Testis (tissue), 2 donors: ENCODE results near the gene IQSEC3.

Source experiments
- POLR2A ChIP-seq: fragments of 450-650 bp; IDR thresholded peaks from one replicate; pipeline ENCODE4 v1.6.1; 2017; ENCODE audit warnings: antibody characterized with exemption, mild to moderate bottlenecking, moderate library complexity
- TF ChIP-seq, protein P1 (sequence below), 3 experiments: fragments of 450-650 bp in 2 of 3; fragments of 200-600 bp in 1 of 3; sonication (generic) in 1 of 3; IDR thresholded peaks; one replicate each; pipeline ENCODE4 v1.5.1; 2016 to 2019; ENCODE audit warnings: antibody characterized with exemption in 3 of 3, mild to moderate bottlenecking in 2 of 3, moderate library complexity in 1 of 3

DNA sequence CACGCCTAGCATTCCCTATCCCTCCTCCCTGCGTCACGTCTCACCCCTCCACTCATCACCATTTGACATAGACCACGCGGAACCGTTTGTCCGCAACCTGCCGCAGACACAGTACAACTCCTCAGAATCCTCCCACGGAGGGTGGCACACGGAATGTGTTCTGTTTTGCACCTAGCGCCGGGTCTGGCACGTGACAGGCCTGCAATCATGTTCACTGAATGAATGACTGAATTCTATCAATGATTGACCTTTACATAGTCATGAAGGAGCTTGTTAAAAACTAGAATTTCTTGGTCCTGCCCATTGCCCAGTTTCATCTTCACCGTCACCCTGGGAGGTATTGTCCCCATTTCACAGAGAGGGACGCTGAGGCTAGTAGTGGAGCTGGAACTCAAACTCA lies 142.7 kb downstream of the IQSEC3 start:
- TF ChIP-seq POLR2A, result no peak
- TF ChIP-seq, protein P1, sequence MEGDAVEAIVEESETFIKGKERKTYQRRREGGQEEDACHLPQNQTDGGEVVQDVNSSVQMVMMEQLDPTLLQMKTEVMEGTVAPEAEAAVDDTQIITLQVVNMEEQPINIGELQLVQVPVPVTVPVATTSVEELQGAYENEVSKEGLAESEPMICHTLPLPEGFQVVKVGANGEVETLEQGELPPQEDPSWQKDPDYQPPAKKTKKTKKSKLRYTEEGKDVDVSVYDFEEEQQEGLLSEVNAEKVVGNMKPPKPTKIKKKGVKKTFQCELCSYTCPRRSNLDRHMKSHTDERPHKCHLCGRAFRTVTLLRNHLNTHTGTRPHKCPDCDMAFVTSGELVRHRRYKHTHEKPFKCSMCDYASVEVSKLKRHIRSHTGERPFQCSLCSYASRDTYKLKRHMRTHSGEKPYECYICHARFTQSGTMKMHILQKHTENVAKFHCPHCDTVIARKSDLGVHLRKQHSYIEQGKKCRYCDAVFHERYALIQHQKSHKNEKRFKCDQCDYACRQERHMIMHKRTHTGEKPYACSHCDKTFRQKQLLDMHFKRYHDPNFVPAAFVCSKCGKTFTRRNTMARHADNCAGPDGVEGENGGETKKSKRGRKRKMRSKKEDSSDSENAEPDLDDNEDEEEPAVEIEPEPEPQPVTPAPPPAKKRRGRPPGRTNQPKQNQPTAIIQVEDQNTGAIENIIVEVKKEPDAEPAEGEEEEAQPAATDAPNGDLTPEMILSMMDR (IDR thresholded peaks at IDR 0.05), result no peak
